Measurements from ENCODE around the gene DACT3.

Gene DACT3

GRCh38 chr19:46599716-46600373 is 61.1 kb downstream of the DACT3 start:
- DNase-seq (ENCODE audit: low spot score): no peak
- no peak for ATAC-seq (ENCODE audit: low read depth)

DNA sequence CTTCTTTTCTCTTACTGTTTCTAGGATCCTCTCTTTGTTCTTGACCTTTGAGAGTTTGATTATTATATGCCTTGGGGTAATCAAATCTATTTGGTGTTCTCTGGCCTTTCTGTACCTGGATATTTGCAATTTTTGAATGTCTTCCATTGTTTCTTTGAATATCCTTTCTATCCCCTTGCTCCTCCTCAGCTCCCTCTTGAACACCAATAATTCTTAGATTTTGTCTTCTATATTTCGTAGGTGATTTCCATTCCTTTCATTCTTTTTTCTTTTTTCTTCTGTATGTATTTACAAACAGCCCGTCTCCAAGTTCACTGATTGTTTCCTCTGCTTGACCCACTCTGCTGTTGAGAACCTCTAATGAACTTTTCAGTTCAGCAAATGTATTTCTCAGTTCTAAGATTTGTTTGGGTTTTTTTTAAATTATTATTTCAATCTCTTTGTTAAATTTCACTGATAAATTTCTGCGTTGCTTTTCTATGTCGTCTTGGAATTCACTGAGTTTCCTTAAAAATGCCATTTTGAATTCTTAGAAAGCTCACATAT is 62.5 kb downstream of the DACT3 start:
- Histone ChIP-seq H3K36me3 (ENCODE audit: low read depth) (peaks cover 8% of the 10 kb centered on the region; the same call in 1 of the 2 replicates), H3K4me1 (ENCODE audit: insufficient read depth, poor library complexity, severe bottlenecking) (peaks cover 4% of the 10 kb centered on the region), H3K27me3 (ENCODE audit: insufficient read depth, poor library complexity, severe bottlenecking) (no peaks in the 10 kb centered on the region), H3K4me3 (ENCODE audit: severe bottlenecking) (no peak overlapping the region), H3K27ac (ENCODE audit: poor library complexity, severe bottlenecking) (no peak overlapping the region), H3K9me3 (ENCODE audit: severe bottlenecking) (peaks cover 3% of the 10 kb centered on the region)
- TF ChIP-seq CTCF (IDR thresholded peaks at IDR 0.05; ENCODE audit: poor library complexity, severe bottlenecking): no peak
- ATAC-seq (ENCODE audit: low read depth) (no peak), DNase-seq (ENCODE audit: low spot score) (no peak)

More at GRCh38 chr19:46599716-46600373, 61.1 kb downstream of the DACT3 start:
- H3K27ac ChIP-seq (ENCODE audit: poor library complexity, severe bottlenecking): peak overlapping the region; percentile 84
- peak overlapping the region; percentile 99 for H3K4me3 ChIP-seq (ENCODE audit: severe bottlenecking)
- H3K27me3 ChIP-seq (ENCODE audit: insufficient read depth, poor library complexity, severe bottlenecking): no peaks in the 10 kb centered on the region
- H3K4me1 ChIP-seq (ENCODE audit: insufficient read depth, poor library complexity, severe bottlenecking): peaks cover 4% of the 10 kb centered on the region
- H3K9me3 ChIP-seq (ENCODE audit: severe bottlenecking): peaks cover 3% of the 10 kb centered on the region
- peaks cover 9% of the 10 kb centered on the region; the same call in 1 of the 2 replicates for H3K36me3 ChIP-seq (ENCODE audit: low read depth)
- TF ChIP-seq CTCF (IDR thresholded peaks at IDR 0.05; ENCODE audit: poor library complexity, severe bottlenecking): no peak

Measured in RWPE2 (cell line).